Endothelial cell of umbilical vein (primary cell): Measurements from ENCODE around the gene FBN2. TPM values are rescaled to one million over a fixed set of nuclear protein-coding genes. Genes with fewer than 3 reads are reported as not detected.

Experiments
- BruUV-seq: library from RNA; stranded (reverse); fragments of 400-500 nt; replicated peaks from 2 replicates; lab custom pipeline; 2021; lab: Mats Ljungman, UMichigan
- CTCF ChIA-PET: fragments of 300-600, 350-600 bp; sonication (Branson Sonifier 250); formaldehyde crosslinking; loops from one replicate; lab custom pipeline; 2021; ENCODE audit warnings: antibody characterized with exemption, inconsistent platforms; lab: Charles Lee
- POLR2A ChIA-PET: fragments of 300-600, 350-600 bp; sonication (Branson Sonifier 250); formaldehyde crosslinking; loops from one replicate; lab custom pipeline; 2021; ENCODE audit warnings: antibody characterized with exemption, inconsistent platforms; lab: Charles Lee
- DNase-seq: peaks from one replicate; pipeline ENCODE4 v3.0.0-alpha.2; 2011; ENCODE audit warnings: low read depth, low spot score
- FAIRE-seq: peaks from 2 replicates; lab custom pipeline; 2011; peaks lifted over from hg19 to GRCh38; lab: Jason Lieb, UNC
- H2AFZ ChIP-seq: 2 replicates; pipeline ENCODE4 v1.6.0; 2012; ENCODE audit warnings: low read depth, low read length, control low read depth, inconsistent platforms
- H3K27ac ChIP-seq: 2 replicates; pipeline ENCODE4 v1.5.1; 2011; ENCODE audit warnings: low read depth, mild to moderate bottlenecking, control low read depth, low read length, moderate library complexity; ENCODE audit not compliant: insufficient read depth
- H3K27me3 ChIP-seq, 2 experiments: 2 replicates each; pipeline versions ENCODE4 v1.6.0 to v1.6.1; 2011; ENCODE audit warnings: low read length in 2 of 2, mixed read lengths in 1 of 2; ENCODE audit not compliant: control insufficient read depth in 2 of 2, insufficient read depth in 2 of 2
- H3K36me3 ChIP-seq, 2 experiments: 2 replicates in 1 of 2; 3 replicates in 1 of 2; pipeline ENCODE4 v1.5.1; 2011; ENCODE audit warnings: low read length in 2 of 2, mild to moderate bottlenecking in 1 of 2, moderate library complexity in 1 of 2; ENCODE audit not compliant: control insufficient read depth in 2 of 2, insufficient read depth in 2 of 2; ENCODE audit errors: extremely low read depth in 1 of 2
- H3K4me1 ChIP-seq: 3 replicates; pipeline ENCODE4 v1.5.1; 2011; ENCODE audit warnings: mild to moderate bottlenecking, low read length; ENCODE audit not compliant: control insufficient read depth, insufficient read depth; ENCODE audit errors: extremely low read depth
- H3K4me2 ChIP-seq: 2 replicates; pipeline ENCODE4 v1.6.1; 2011; ENCODE audit warnings: low read length, control low read depth, mixed read lengths; ENCODE audit not compliant: insufficient read depth
- H3K4me3 ChIP-seq, 3 experiments: fragments of 200-600 bp in 1 of 3; sonication (generic), shearing (Covaris generic) in 1 of 3; replicated peaks in 1 of 3; 2 replicates each; pipeline ENCODE4 v1.5.1; 2011 to 2016; ENCODE audit warnings: control low read depth in 3 of 3, low read length in 3 of 3, mild to moderate bottlenecking in 2 of 3, inconsistent platforms in 1 of 3, low read depth in 1 of 3, moderate library complexity in 1 of 3; ENCODE audit not compliant: insufficient read depth in 1 of 3
- H3K79me2 ChIP-seq: 2 replicates; pipeline ENCODE4 v1.6.0; 2012; ENCODE audit warnings: low read length, inconsistent platforms; ENCODE audit not compliant: control insufficient read depth, insufficient read depth
- H3K9ac ChIP-seq: replicated peaks from 2 replicates; pipeline ENCODE3; 2011; ENCODE audit warnings: low read length, control low read depth; ENCODE audit not compliant: insufficient read depth; ENCODE audit errors: extremely low read depth
- H3K9me1 ChIP-seq: replicated peaks from 3 replicates; pipeline ENCODE4 v1.6.0; 2011; ENCODE audit warnings: mild to moderate bottlenecking, low read length; ENCODE audit not compliant: control insufficient read depth, insufficient read depth; ENCODE audit errors: extremely low read depth
- H3K9me3 ChIP-seq: replicated peaks from 2 replicates; pipeline ENCODE4 v1.5.1; 2012; ENCODE audit warnings: low read length, inconsistent platforms; ENCODE audit not compliant: control insufficient read depth, insufficient read depth
- H4K20me1 ChIP-seq: replicated peaks from 2 replicates; pipeline ENCODE3; 2011; ENCODE audit warnings: mild to moderate bottlenecking, low read length; ENCODE audit not compliant: control insufficient read depth, insufficient read depth; ENCODE audit errors: extremely low read depth
- EZH2 ChIP-seq: IDR thresholded peaks from 2 replicates; pipeline ENCODE4 v1.6.1; 2012; ENCODE audit warnings: borderline replicate concordance, low read depth, mild to moderate bottlenecking, moderate library complexity, low read length, inconsistent platforms; ENCODE audit not compliant: severe bottlenecking
- FOS ChIP-seq: IDR thresholded peaks from 2 replicates; pipeline ENCODE4 v1.6.1; 2011; ENCODE audit warnings: mild to moderate bottlenecking, low read length, moderate library complexity, borderline replicate concordance; ENCODE audit not compliant: insufficient read depth
- GATA2 ChIP-seq: IDR thresholded peaks from 2 replicates; pipeline ENCODE4 v1.7.0; 2011; ENCODE audit warnings: low read depth, mild to moderate bottlenecking, moderate library complexity, mixed read lengths, low read length; ENCODE audit not compliant: insufficient read length, insufficient read depth
- JUN ChIP-seq: IDR thresholded peaks from 2 replicates; pipeline ENCODE4 v1.6.1; 2011; ENCODE audit warnings: borderline replicate concordance, low read depth; ENCODE audit not compliant: insufficient read length, insufficient read depth
- MAX ChIP-seq: IDR thresholded peaks from 2 replicates; pipeline ENCODE4 v1.6.1; 2011; ENCODE audit not compliant: insufficient read depth, insufficient read length
- MYC ChIP-seq: IDR thresholded peaks from one replicate; pipeline ENCODE4 v1.6.1; 2011; ENCODE audit warnings: mild to moderate bottlenecking, low read depth, low read length
- POLR2A ChIP-seq: IDR thresholded peaks from 2 replicates; pipeline ENCODE4 v1.6.1; 2012; ENCODE audit warnings: low read depth, mild to moderate bottlenecking, control low read depth, low read length
- POLR2AphosphoS5 ChIP-seq: IDR thresholded peaks from 2 replicates; pipeline ENCODE4 v1.6.1; 2012; ENCODE audit warnings: low read depth, mild to moderate bottlenecking, control low read depth, low read length, moderate library complexity; ENCODE audit not compliant: insufficient read depth
- dilution Hi-C: fragments of 300-500 bp; cut with MboI; formaldehyde crosslinking; loops from one replicate; pipeline ENCODE4 v1.15.0; 2019; ENCODE audit warnings: low sequenced_read_pairs; ENCODE audit not compliant: extremely low pct_ligation_motif_present
- intact Hi-C: fragments of 100-400 bp; cut with micrococcal nuclease; formaldehyde crosslinking; loops from one replicate; pipeline ENCODE4 v1.10.0; 2022
- polyA plus RNA-seq, 4 experiments: library from polyadenylated mRNA; depleted of rRNA in 3 of 4; stranded (reverse) in 3 of 4; unstranded in 1 of 4; fragments of >200 nt; gene quantifications; 2 replicates each; pipeline versions ENCODE4 v1.2.1 to v1.2.3, GENCODE V29; 2011 to 2012; ENCODE audit warnings: missing spikeins in 1 of 4
- total RNA-seq: library from RNA; stranded (reverse); gene quantifications from 2 replicates; pipeline ENCODE4 v1.2.3, GENCODE V29; 2021
- TF ChIP-seq, protein P1 (sequence below), 2 donors: IDR thresholded peaks; 1 replicate in 1 of 2; 2 replicates in 1 of 2; pipeline ENCODE4 v1.5.1; 2011; ENCODE audit warnings: low read length in 2 of 2, mild to moderate bottlenecking in 2 of 2, moderate library complexity in 2 of 2, control low read depth in 1 of 2, inconsistent platforms in 1 of 2, low read depth in 1 of 2; ENCODE audit not compliant: insufficient read depth in 1 of 2; ENCODE audit errors: extremely low read depth in 1 of 2

FBN2 gene
- total and polyA plus RNA-seq, 2 donors (not counting 3 experiments of a cell fraction or from before 2014, with no cell fraction given), result 21.8 to 57.4 TPM

DNA sequence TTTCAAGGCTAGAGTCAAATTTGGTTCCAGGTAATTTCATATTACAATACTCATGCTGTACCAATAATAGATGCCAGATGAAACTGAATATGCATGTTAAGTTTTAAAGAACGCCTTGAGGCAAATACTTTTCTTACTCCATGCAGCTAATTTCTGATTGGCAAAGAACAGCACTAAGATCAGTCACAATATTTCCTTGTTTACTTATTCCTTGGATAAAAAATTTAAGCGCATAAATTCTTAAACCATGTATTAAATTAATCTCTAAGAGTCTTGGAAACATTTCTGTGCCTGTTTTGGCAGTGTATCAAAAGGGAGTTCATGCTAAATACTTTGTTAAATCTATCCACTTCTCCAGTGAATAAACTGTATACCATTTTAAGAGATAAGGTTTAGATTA, 281.0 kb downstream of the FBN2 start:
- Histone ChIP-seq H3K4me1 (no peaks in the 10 kb centered on the region), H3K9ac (no peak overlapping the region), H3K36me3 (peaks cover 0 to 5% of the 10 kb centered on the region in 2 experiments), H3K4me2 (no peak overlapping the region), H4K20me1 (no peaks in the 10 kb centered on the region), H2AFZ (no peak overlapping the region), H3K9me3 (no peaks in the 10 kb centered on the region), H3K27me3 (no peaks in the 10 kb centered on the region), H3K9me1 (no peaks in the 10 kb centered on the region), H3K27ac (no peak overlapping the region), H3K79me2 (no peaks in the 10 kb centered on the region), H3K4me3 (no peak overlapping the region)
- CTCF ChIA-PET, result no interaction called here
- no peak for DNase-seq
- dilution Hi-C loops, result no loop called here
- BruUV-seq, result no TSS peak
- FAIRE-seq, result no peak
- TF ChIP-seq, protein P1, sequence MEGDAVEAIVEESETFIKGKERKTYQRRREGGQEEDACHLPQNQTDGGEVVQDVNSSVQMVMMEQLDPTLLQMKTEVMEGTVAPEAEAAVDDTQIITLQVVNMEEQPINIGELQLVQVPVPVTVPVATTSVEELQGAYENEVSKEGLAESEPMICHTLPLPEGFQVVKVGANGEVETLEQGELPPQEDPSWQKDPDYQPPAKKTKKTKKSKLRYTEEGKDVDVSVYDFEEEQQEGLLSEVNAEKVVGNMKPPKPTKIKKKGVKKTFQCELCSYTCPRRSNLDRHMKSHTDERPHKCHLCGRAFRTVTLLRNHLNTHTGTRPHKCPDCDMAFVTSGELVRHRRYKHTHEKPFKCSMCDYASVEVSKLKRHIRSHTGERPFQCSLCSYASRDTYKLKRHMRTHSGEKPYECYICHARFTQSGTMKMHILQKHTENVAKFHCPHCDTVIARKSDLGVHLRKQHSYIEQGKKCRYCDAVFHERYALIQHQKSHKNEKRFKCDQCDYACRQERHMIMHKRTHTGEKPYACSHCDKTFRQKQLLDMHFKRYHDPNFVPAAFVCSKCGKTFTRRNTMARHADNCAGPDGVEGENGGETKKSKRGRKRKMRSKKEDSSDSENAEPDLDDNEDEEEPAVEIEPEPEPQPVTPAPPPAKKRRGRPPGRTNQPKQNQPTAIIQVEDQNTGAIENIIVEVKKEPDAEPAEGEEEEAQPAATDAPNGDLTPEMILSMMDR (IDR thresholded peaks at IDR 0.05; ENCODE audit: extremely low read depth in 1 of 2, insufficient read depth in 1 of 2, low read depth in 1 of 2, low read length in 2 of 2), result no peak
- TF ChIP-seq GATA2 (no peak), EZH2 (no peak), MYC (no peak), MAX (no peak), JUN (no peak), FOS (no peak), POLR2AphosphoS5 (no peak), POLR2A (no peak)
- POLR2A ChIA-PET, result no interaction called here
- intact Hi-C loops, result no loop called here
